MCF 10A (cell line): ENCODE measurements around the gene GOLGA8T. TPM values are rescaled to one million over a fixed set of nuclear protein-coding genes. Genes with fewer than 3 reads are reported as not detected.
"Not testable (repeated sequence)": the region's sequence is repeated elsewhere in the genome, so short reads cannot be mapped to it uniquely, and the experiment has no call there.

Experiments used
- BruUV-seq: library from RNA; stranded (reverse); fragments of 400-500 nt; replicated peaks from 2 replicates; lab custom pipeline; 2021; lab: Mats Ljungman, UMichigan
- CTCF ChIA-PET: fragments of 300-600 bp; sonication (Branson Sonifier 250); formaldehyde crosslinking; extraction: SDS; loops from one replicate; lab custom pipeline; 2021; ENCODE audit warnings: antibody characterized with exemption, inconsistent platforms; lab: Yijun Ruan, JAX
- POLR2A ChIA-PET: fragments of 300-600, 350-650 bp; sonication (Branson Sonifier 250); formaldehyde crosslinking; extraction: SDS; loops from one replicate; lab custom pipeline; 2020; ENCODE audit warnings: antibody characterized with exemption, inconsistent platforms; lab: Yijun Ruan, JAX
- DNase-seq: peaks from one replicate; pipeline ENCODE4 v3.0.0-alpha.2; 2018; ENCODE audit not compliant: unreplicated experiment
- H3K27ac Mint-ChIP-seq: one replicate; pipeline ENCODE4 v1.8.0; 2022; ENCODE audit warnings: mild to moderate bottlenecking, low read depth, mixed read lengths; ENCODE audit not compliant: unreplicated experiment
- H3K27me3 Mint-ChIP-seq: one replicate; pipeline ENCODE4 v1.8.0; 2022; ENCODE audit warnings: mixed read lengths; ENCODE audit not compliant: insufficient read depth, unreplicated experiment
- H3K36me3 Mint-ChIP-seq: one replicate; pipeline ENCODE4 v1.8.0; 2022; ENCODE audit warnings: mild to moderate bottlenecking, moderate library complexity, mixed read lengths; ENCODE audit not compliant: insufficient read depth, unreplicated experiment
- H3K4me1 Mint-ChIP-seq: one replicate; pipeline ENCODE4 v1.8.0; 2022; ENCODE audit warnings: mixed read lengths; ENCODE audit not compliant: insufficient read depth, unreplicated experiment
- H3K4me3 Mint-ChIP-seq: one replicate; pipeline ENCODE4 v1.8.0; 2022; ENCODE audit warnings: mild to moderate bottlenecking, moderate library complexity, mixed read lengths; ENCODE audit not compliant: unreplicated experiment
- H3K9me3 Mint-ChIP-seq: one replicate; pipeline ENCODE4 v1.8.0; 2022; ENCODE audit warnings: mixed read lengths; ENCODE audit not compliant: unreplicated experiment
- intact Hi-C: fragments of 100-400 bp; cut with micrococcal nuclease; formaldehyde crosslinking; loops from 2 replicates; pipeline ENCODE4 v1.14.1; 2022
- total RNA-seq: library from RNA; stranded (reverse); gene quantifications from 2 replicates; pipeline ENCODE4 v1.2.3, GENCODE V29; 2022

The GOLGA8T gene
- total RNA-seq, 1 experiment from 2014 or later = 0.61 TPM

GRCh38 chr15:30185495-30185894 lies 50.6 kb downstream of the GOLGA8T start:
- BruUV-seq, H3K4me1 Mint-ChIP-seq, POLR2A ChIA-PET, CTCF ChIA-PET, intact Hi-C loops, H3K36me3 Mint-ChIP-seq, H3K4me3 Mint-ChIP-seq, DNase-seq, H3K9me3 Mint-ChIP-seq, H3K27me3 Mint-ChIP-seq, H3K27ac Mint-ChIP-seq: not testable (repeated sequence)

DNA sequence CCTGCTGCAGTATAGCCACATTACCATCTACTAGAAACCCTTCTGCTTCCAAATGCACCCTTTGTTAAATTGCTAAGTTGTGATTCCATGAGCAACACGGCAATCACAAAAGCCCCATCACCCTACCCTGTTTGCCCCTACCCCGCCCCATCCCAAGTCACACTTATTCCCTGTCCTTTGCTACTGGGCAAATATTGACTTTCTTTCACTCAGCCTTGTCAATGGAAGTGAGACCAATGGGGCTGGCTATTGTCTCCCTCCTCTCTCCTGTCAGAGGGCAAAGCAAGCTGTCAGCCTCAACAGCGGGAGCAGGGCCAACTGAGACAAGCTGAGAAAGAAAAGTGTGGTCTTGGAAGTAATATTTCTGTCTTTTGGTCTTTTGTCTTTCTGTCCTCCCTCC lies 52.6 kb downstream of the GOLGA8T start:
- intact Hi-C loops, H3K36me3 Mint-ChIP-seq, DNase-seq, BruUV-seq, H3K9me3 Mint-ChIP-seq, H3K27ac Mint-ChIP-seq, H3K4me3 Mint-ChIP-seq, POLR2A ChIA-PET, H3K4me1 Mint-ChIP-seq, H3K27me3 Mint-ChIP-seq, CTCF ChIA-PET: not testable (repeated sequence)

GRCh38 chr15:30189754-30190153 lies 54.9 kb downstream of the GOLGA8T start:
- DNase-seq, H3K4me1 Mint-ChIP-seq, BruUV-seq, CTCF ChIA-PET, intact Hi-C loops, H3K4me3 Mint-ChIP-seq, H3K27me3 Mint-ChIP-seq, H3K9me3 Mint-ChIP-seq, H3K27ac Mint-ChIP-seq, POLR2A ChIA-PET, H3K36me3 Mint-ChIP-seq: not testable (repeated sequence)

GRCh38 chr15:30191143-30191542 lies 56.3 kb downstream of the GOLGA8T start:
- intact Hi-C loops, H3K9me3 Mint-ChIP-seq: not testable (repeated sequence)

DNA sequence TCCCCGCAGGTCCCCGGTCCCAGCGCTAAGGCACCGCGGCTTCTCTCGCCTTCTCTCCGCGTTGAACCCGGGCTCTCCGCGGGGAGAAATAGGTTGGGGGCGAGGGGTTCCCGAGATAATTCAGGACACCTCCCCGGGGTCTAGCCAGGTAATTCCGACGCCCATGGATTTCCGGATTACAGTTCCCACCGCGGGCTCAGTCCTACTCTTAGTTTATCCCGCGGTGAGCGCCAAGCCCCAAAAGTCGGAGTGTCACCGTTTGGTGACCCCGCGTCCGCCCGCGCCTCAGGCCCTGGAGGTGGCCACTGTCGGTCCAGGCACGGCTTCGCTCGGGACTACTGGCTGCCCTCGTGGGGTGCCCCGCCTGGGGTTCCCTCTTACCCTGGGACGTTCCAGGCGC lies 56.8 kb downstream of the GOLGA8T start:
- BruUV-seq, CTCF ChIA-PET, DNase-seq, intact Hi-C loops, H3K36me3 Mint-ChIP-seq, H3K4me1 Mint-ChIP-seq, H3K27me3 Mint-ChIP-seq, H3K9me3 Mint-ChIP-seq, POLR2A ChIA-PET, H3K4me3 Mint-ChIP-seq, H3K27ac Mint-ChIP-seq: not testable (repeated sequence)

More at GRCh38 chr15:30191143-30191542, 56.3 kb downstream of the GOLGA8T start:
- H3K27me3 Mint-ChIP-seq, H3K36me3 Mint-ChIP-seq, DNase-seq, H3K4me1 Mint-ChIP-seq, H3K27ac Mint-ChIP-seq, CTCF ChIA-PET, POLR2A ChIA-PET, BruUV-seq, H3K4me3 Mint-ChIP-seq: not testable (repeated sequence)

- H3K27me3 Mint-ChIP-seq, BruUV-seq, H3K4me1 Mint-ChIP-seq, CTCF ChIA-PET, DNase-seq, H3K36me3 Mint-ChIP-seq, POLR2A ChIA-PET, H3K27ac Mint-ChIP-seq, intact Hi-C loops, H3K9me3 Mint-ChIP-seq, H3K4me3 Mint-ChIP-seq: not testable (repeated sequence)
Measured at GRCh38 chr15:30192119-30192745, 57.4 kb downstream of the GOLGA8T start.

GRCh38 chr15:30192892-30193291 lies 58.0 kb downstream of the GOLGA8T start:
- H3K4me3 Mint-ChIP-seq, H3K9me3 Mint-ChIP-seq, H3K27ac Mint-ChIP-seq, H3K27me3 Mint-ChIP-seq, H3K36me3 Mint-ChIP-seq, BruUV-seq, H3K4me1 Mint-ChIP-seq, DNase-seq, POLR2A ChIA-PET, intact Hi-C loops, CTCF ChIA-PET: not testable (repeated sequence)

Other genes starting within 250 kb of the GOLGA8T start
- 0.21 TPM in 1 of 2 replicates, not detected in the other for gene GOLGA8J, start 52.1 kb upstream of the GOLGA8T start, total RNA-seq